Left lung (tissue), 10 donors: ENCODE results near the gene PHRF1. TPM values are rescaled to one million over a fixed set of nuclear protein-coding genes. Genes with fewer than 3 reads are reported as not detected.

ENCODE experiments used
- ATAC-seq: fragments of 200-7000 bp; cut with Tn5 transposase; one replicate; pipeline ENCODE4 v1.9.1; 2020; ENCODE audit warnings: moderate library complexity
- DNase-seq, 4 donors: peaks; one replicate each; pipeline ENCODE4 v3.0.0-alpha.2; 2013 to 2020
- H3K27ac ChIP-seq, 2 donors: fragments of 200-600 bp; sonication (generic) in 1 of 2; one replicate each; pipeline versions ENCODE4 v1.5.0 to v1.8.0; 2020 to 2021
- H3K27me3 ChIP-seq, 2 donors: fragments of 200-600 bp; sonication (generic) in 1 of 2; one replicate each; pipeline versions ENCODE4 v1.5.0 to v1.8.0; 2020 to 2021
- H3K36me3 ChIP-seq, 2 donors: fragments of 200-600 bp; sonication (generic) in 1 of 2; one replicate each; pipeline versions ENCODE4 v1.5.0 to v1.8.0; 2020 to 2021
- H3K4me1 ChIP-seq, 2 donors: fragments of 200-600 bp; one replicate each; pipeline ENCODE4 v1.8.0; 2021
- H3K4me3 ChIP-seq, 2 donors: fragments of 200-600 bp; sonication (generic) in 1 of 2; one replicate each; pipeline versions ENCODE4 v1.5.0 to v1.8.0; 2020 to 2021; ENCODE audit warnings: mild to moderate bottlenecking in 1 of 2
- H3K9me3 ChIP-seq, 2 donors: fragments of 200-600 bp; sonication (generic) in 1 of 2; one replicate each; pipeline versions ENCODE4 v1.5.0 to v1.8.0; 2020 to 2021
- CTCF ChIP-seq, 2 donors: fragments of 200-600 bp; sonication (generic) in 1 of 2; IDR thresholded peaks; one replicate each; pipeline versions ENCODE4 v1.5.0 to v1.8.0; 2021; ENCODE audit warnings: antibody characterized with exemption in 2 of 2
- intact Hi-C, 2 donors: fragments of 100-400 bp; cut with DNase I; formaldehyde crosslinking; loops; one replicate each; pipeline versions ENCODE4 v1.11.2 to v1.14.2; 2022
- polyA plus RNA-seq, 6 donors: library from polyadenylated mRNA; unstranded; fragments of 120-200 nt; gene quantifications; one replicate each; pipeline ENCODE4 v1.2.1, GENCODE V29; 2013; ENCODE audit not compliant: insufficient read length in 6 of 6
- total RNA-seq, 2 donors: library from RNA; stranded (reverse); fragmentation: NEBNext Ultra II Directional; extraction: Animal tissue kit (Norgen Biotek cat#: 25700); gene quantifications; one replicate each; pipeline ENCODE4 v1.2.1, GENCODE V29; 2021
- donor health status: DM: no; HTN: yes; CAD: no.
- donor health status: DM: no; HTN: no; CAD: no.

PHRF1 gene
- total and polyA plus RNA-seq, 8 donors: 18.6 to 32.7 (median 23.8) TPM

GRCh38 chr11:540583-541432, 35.5 kb upstream of the PHRF1 start:
- H3K9me3 ChIP-seq: no peaks in the 10 kb centered on the region
- peaks cover 0 to 29% of the 10 kb centered on the region in 2 donors for H3K27me3 ChIP-seq
- intact Hi-C loops: no loop called here
- H3K27ac ChIP-seq: no peak overlapping the region
- peaks cover 14 to 26% of the 10 kb centered on the region in 2 donors for H3K4me1 ChIP-seq
- H3K4me3 ChIP-seq: no peak overlapping the region
- DNase-seq (no peak), ATAC-seq (no peak)
- TF ChIP-seq CTCF (IDR thresholded peaks at IDR 0.05): no peak
- no peaks in the 10 kb centered on the region for H3K36me3 ChIP-seq

GRCh38 chr11:541433-541885, 34.8 kb upstream of the PHRF1 start:
- Histone ChIP-seq H3K27ac (no peak overlapping the region), H3K27me3 (peaks cover 0 to 22% of the 10 kb centered on the region in 2 donors), H3K9me3 (no peaks in the 10 kb centered on the region), H3K4me3 (no peak overlapping the region), H3K36me3 (no peaks in the 10 kb centered on the region), H3K4me1 (peaks cover 14 to 19% of the 10 kb centered on the region in 2 donors)
- TF ChIP-seq CTCF (IDR thresholded peaks at IDR 0.05): no peak
- DNase-seq (no peak), ATAC-seq (no peak)
- intact Hi-C loops: no loop called here

- Histone ChIP-seq H3K27me3 (no peaks in the 10 kb centered on the region), H3K36me3 (no peaks in the 10 kb centered on the region), H3K27ac (no peak overlapping the region), H3K9me3 (no peaks in the 10 kb centered on the region), H3K4me3 (no peak overlapping the region), H3K4me1 (no peaks in the 10 kb centered on the region)
- no peak for TF ChIP-seq CTCF (IDR thresholded peaks at IDR 0.05)
- ATAC-seq: no peak
- intact Hi-C loops: no loop called here
- no peak for DNase-seq
Observed at GRCh38 chr11:544817-545166, 31.5 kb upstream of the PHRF1 start.

- Histone ChIP-seq H3K27me3 (no peaks in the 10 kb centered on the region), H3K4me3 (no peak overlapping the region), H3K36me3 (no peaks in the 10 kb centered on the region), H3K27ac (no peak overlapping the region), H3K9me3 (no peaks in the 10 kb centered on the region), H3K4me1 (no peaks in the 10 kb centered on the region)
- TF ChIP-seq CTCF (IDR thresholded peaks at IDR 0.05): no peak
- no peak for DNase-seq
- no peak for ATAC-seq
- intact Hi-C loops: no loop called here
Observed at GRCh38 chr11:545171-545570, 31.1 kb upstream of the PHRF1 start.

- H3K36me3 ChIP-seq: no peaks in the 10 kb centered on the region
- no peak overlapping the region for H3K27ac ChIP-seq
- no peak for TF ChIP-seq CTCF (IDR thresholded peaks at IDR 0.05)
- H3K27me3 ChIP-seq: peaks cover under 1 to 15% of the 10 kb centered on the region in 2 donors
- no peaks in the 10 kb centered on the region for H3K4me1 ChIP-seq
- no peak overlapping the region for H3K4me3 ChIP-seq
- no peak for ATAC-seq
- intact Hi-C loops: no loop called here
- H3K9me3 ChIP-seq: no peaks in the 10 kb centered on the region
- DNase-seq: no peak
Observed at GRCh38 chr11:548700-549603, 27.3 kb upstream of the PHRF1 start.
